OCI-LY1 (cell line): ENCODE data around the gene PAPPA.

ENCODE experiments used
- CTCF ChIP-seq: fragments of 200-600 bp; sonication (generic), shearing (Covaris generic); IDR thresholded peaks from 2 replicates; pipeline ENCODE4 v1.5.1; 2017; ENCODE audit warnings: mild to moderate bottlenecking, antibody characterized with exemption, low read length, moderate library complexity, mixed read lengths
- EZH2 ChIP-seq: fragments of 200-600 bp; sonication (generic), shearing (Covaris generic); IDR thresholded peaks from 2 replicates; pipeline ENCODE4 v1.8.0; 2017; ENCODE audit warnings: borderline replicate concordance, mixed run types, mild to moderate bottlenecking, antibody characterized with exemption, low read length, moderate library complexity, mixed read lengths

GRCh38 chr9:116151199-116151598, 2.4 kb upstream of the PAPPA start:
- TF ChIP-seq EZH2 (no peak), CTCF (no peak)
